Stimulated activated CD4-positive, alpha-beta T cell treated with anti-CD3 and anti-CD28 coated beads, Interleukin-15, amount 100 ng/mL, for 48 hours (primary cell): Measurements from ENCODE around the gene UVRAG.

Experiments
- DNase-seq, 2 donors: peaks; one replicate each; pipeline ENCODE4 v3.0.0-alpha.2; 2020; ENCODE audit warnings: low read depth in 2 of 2

UVRAG gene

GRCh38 chr11:76150141-76150540, 335.1 kb downstream of the UVRAG start:
- DNase-seq = no peak

GRCh38 chr11:76151556-76152085, 336.6 kb downstream of the UVRAG start:
- DNase-seq = no peak

- peak; percentile 86 to 89 for DNase-seq
Measured at GRCh38 chr11:76152086-76152681, 337.2 kb downstream of the UVRAG start.

- DNase-seq = no peak
Measured at GRCh38 chr11:76152741-76153570, 337.9 kb downstream of the UVRAG start.

GRCh38 chr11:76153571-76153923, 338.5 kb downstream of the UVRAG start:
- DNase-seq = no peak

- DNase-seq = no peak
Measured at GRCh38 chr11:76155500-76156227, 340.7 kb downstream of the UVRAG start.

- DNase-seq = no peak
Measured at GRCh38 chr11:76156971-76157427, 342.0 kb downstream of the UVRAG start.

GRCh38 chr11:76157891-76158290, 342.9 kb downstream of the UVRAG start:
- no peak for DNase-seq

GRCh38 chr11:76158394-76159302, 343.6 kb downstream of the UVRAG start:
- no peak for DNase-seq

- no peak for DNase-seq
Measured at GRCh38 chr11:76159303-76159937, 344.4 kb downstream of the UVRAG start.

- DNase-seq = no peak
Measured at GRCh38 chr11:76159983-76160661, 345.1 kb downstream of the UVRAG start.

GRCh38 chr11:76160856-76161255, 345.8 kb downstream of the UVRAG start:
- no peak for DNase-seq

GRCh38 chr11:76161261-76161961, 346.4 kb downstream of the UVRAG start:
- DNase-seq = no peak

- no peak for DNase-seq
Measured at GRCh38 chr11:76162336-76163288, 347.6 kb downstream of the UVRAG start.

- DNase-seq = no peak
Measured at GRCh38 chr11:76163289-76163880, 348.4 kb downstream of the UVRAG start.

GRCh38 chr11:76164081-76164480, 349.1 kb downstream of the UVRAG start:
- no peak for DNase-seq

GRCh38 chr11:76164861-76165751, 350.1 kb downstream of the UVRAG start:
- no peak for DNase-seq
